ENCODE measurements around the gene ZNFX1. TPM values are rescaled to one million over a fixed set of nuclear protein-coding genes. Genes with fewer than 3 reads are reported as not detected.

ZNFX1 gene
- total and polyA plus RNA-seq, 11 donors: 6.4 to 55.8 (median 26.4) TPM

DNA sequence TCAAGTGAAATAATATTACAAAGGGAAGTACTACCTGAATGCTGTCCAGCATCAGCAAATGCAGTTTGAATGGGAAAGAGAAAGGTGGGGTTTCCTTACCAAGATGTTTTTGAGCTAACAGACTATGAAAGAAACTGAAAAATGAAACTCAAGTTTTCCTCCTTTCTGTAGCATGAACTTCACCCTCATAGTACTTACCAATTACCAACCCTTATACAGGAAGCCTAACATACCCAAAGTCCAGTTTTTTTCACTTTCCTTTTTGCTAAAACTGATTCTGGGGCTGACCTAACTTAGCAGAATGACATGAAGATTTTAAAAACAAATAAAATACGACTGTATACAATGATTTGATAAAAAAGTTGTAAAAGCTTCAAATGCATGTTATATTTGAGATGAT, 5.2 kb downstream of the ZNFX1 start:
- ATAC-seq (no peak), DNase-seq (no peak)
- no peaks in the 10 kb centered on the region for H3K9me3 ChIP-seq
- H3K36me3 ChIP-seq: peaks cover 0 to 78% (median 68%) of the 10 kb centered on the region in 9 donors
- no peaks in the 10 kb centered on the region for H3K27me3 ChIP-seq
- intact Hi-C loops (cut with DNase I): no loop called here
- H3K27ac ChIP-seq: no peak overlapping the region
- WGBS, 4 donors: 66 to 81% (median 71%) methylated on average over 1 of the region's 1 CpG
- H3K4me1 ChIP-seq: peaks cover 17 to 92% (median 46%) of the 10 kb centered on the region in 12 donors
- no peak for TF ChIP-seq POLR2A (IDR thresholded peaks at IDR 0.05)
- TF ChIP-seq, protein P1, sequence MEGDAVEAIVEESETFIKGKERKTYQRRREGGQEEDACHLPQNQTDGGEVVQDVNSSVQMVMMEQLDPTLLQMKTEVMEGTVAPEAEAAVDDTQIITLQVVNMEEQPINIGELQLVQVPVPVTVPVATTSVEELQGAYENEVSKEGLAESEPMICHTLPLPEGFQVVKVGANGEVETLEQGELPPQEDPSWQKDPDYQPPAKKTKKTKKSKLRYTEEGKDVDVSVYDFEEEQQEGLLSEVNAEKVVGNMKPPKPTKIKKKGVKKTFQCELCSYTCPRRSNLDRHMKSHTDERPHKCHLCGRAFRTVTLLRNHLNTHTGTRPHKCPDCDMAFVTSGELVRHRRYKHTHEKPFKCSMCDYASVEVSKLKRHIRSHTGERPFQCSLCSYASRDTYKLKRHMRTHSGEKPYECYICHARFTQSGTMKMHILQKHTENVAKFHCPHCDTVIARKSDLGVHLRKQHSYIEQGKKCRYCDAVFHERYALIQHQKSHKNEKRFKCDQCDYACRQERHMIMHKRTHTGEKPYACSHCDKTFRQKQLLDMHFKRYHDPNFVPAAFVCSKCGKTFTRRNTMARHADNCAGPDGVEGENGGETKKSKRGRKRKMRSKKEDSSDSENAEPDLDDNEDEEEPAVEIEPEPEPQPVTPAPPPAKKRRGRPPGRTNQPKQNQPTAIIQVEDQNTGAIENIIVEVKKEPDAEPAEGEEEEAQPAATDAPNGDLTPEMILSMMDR (IDR thresholded peaks at IDR 0.05): no peak
- no peak overlapping the region for H3K4me3 ChIP-seq

DNA sequence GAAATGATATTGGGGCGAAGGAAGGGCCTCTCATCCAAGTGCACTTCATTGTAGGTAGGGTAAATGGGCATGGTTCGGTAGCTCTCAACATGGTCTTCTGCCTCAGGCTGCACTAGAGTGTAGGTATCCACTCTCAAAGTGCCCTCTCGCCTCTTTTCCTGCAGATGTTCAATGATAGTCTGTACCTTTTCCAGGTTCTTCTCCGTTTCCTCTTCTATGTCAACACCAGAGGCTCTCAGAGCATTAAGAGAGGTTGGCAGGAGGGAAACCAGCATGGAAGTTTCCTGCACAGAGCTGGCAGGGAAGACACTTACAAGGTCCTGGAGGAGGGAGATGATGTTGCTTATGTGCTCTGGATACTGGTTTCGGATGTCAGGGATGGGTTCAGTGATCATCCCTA, 7.1 kb downstream of the ZNFX1 start:
- no peak for ATAC-seq
- no peaks in the 10 kb centered on the region for H3K27me3 ChIP-seq
- peaks cover 15 to 98% (median 51%) of the 10 kb centered on the region in 12 donors for H3K4me1 ChIP-seq
- no peak for DNase-seq
- TF ChIP-seq, protein P1 (IDR thresholded peaks at IDR 0.05): no peak
- no peak for TF ChIP-seq POLR2A (IDR thresholded peaks at IDR 0.05)
- intact Hi-C loops (cut with DNase I): no loop called here
- no peaks in the 10 kb centered on the region for H3K9me3 ChIP-seq
- H3K4me3 ChIP-seq: peak overlapping the region in 4 of 12 donors; percentile 14 to 46 (median 26)
- WGBS, 4 donors: 90 to 96% (median 90%) methylated on average over 5 of the region's 5 CpGs
- H3K27ac ChIP-seq: peak overlapping the region in 1 of 12 donors; percentile 22
- H3K36me3 ChIP-seq: peaks cover 0 to 92% (median 77%) of the 10 kb centered on the region in 9 donors

DNA sequence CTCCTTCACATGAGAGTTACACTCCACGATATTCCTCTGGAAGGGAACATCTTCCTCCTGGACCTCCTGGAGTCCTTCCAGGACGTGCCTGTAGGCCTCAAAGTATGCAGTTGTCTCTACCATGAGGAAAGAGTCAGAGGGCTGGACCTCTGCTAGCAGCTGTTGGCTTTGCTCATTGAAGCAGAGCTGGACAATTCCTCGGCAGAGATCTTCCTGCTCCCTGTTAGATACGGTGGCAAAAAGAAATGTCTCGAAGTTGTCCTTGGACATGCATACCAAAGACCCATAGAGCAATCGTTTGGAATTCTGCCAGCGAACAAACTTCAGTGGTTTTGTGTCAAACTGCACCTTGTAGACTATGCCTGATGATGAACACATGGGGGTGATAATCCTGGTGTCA, 7.7 kb downstream of the ZNFX1 start:
- ATAC-seq (peak in 3 of 4 donors; percentile 13 to 23 (median 15)), DNase-seq (no peak)
- peaks cover 0 to 92% (median 77%) of the 10 kb centered on the region in 9 donors for H3K36me3 ChIP-seq
- H3K4me3 ChIP-seq: peak overlapping the region in 9 of 12 donors; percentile 0 to 46 (median 14)
- H3K9me3 ChIP-seq: no peaks in the 10 kb centered on the region
- TF ChIP-seq, protein P1 (IDR thresholded peaks at IDR 0.05): no peak
- no peak for TF ChIP-seq POLR2A (IDR thresholded peaks at IDR 0.05)
- peaks cover 9 to 98% (median 46%) of the 10 kb centered on the region in 12 donors for H3K4me1 ChIP-seq
- H3K27ac ChIP-seq: peak overlapping the region in 1 of 12 donors; percentile 22
- intact Hi-C loops (cut with DNase I): no loop called here
- 47 to 63% (median 57%) methylated on average over 7 of the region's 7 CpGs for WGBS, 4 donors
- H3K27me3 ChIP-seq: no peaks in the 10 kb centered on the region

DNA sequence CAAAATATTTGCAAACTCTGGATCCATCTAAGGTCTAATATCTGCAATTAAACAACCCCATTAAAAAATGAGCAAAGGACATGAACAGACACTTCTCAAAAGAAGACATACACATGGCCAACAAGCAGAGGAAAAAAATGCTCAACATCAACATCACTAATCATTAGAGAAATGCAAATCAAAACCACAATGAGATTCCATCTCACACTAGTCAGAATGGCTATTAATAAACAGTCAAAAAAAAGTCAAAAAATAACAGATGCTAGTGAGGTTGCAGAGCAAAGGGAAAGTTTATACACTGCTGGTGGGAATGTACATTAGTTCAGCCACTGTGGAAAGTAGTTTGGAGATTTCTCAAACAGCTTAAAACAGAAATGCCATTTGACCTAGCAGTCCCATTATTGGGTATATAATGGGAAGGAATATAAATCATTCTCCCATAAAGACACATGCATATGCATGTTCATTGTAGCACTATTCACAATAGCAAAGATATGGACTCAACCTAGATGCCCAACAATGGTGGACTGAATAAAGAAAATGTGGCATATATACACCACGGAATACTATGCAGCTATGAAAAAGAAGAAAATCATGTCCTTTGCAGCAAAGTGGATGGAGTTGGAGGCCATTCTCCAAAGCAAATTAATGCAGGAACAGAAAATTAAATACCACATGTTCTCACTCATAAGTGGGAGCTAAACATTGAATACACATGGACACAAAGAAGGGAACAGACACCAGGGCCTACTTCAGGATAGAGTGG, 9.1 kb downstream of the ZNFX1 start:
- TF ChIP-seq, protein P1 (IDR thresholded peaks at IDR 0.05): no peak
- TF ChIP-seq POLR2A (IDR thresholded peaks at IDR 0.05): no peak
- peaks cover 0 to 93% (median 79%) of the 10 kb centered on the region in 9 donors for H3K36me3 ChIP-seq
- H3K27me3 ChIP-seq: no peaks in the 10 kb centered on the region
- peaks cover 7 to 87% (median 43%) of the 10 kb centered on the region in 12 donors for H3K4me1 ChIP-seq
- ATAC-seq (no peak), DNase-seq (no peak)
- WGBS, 4 donors: 97 to 100% (median 97%) methylated on average over 1 of the region's 1 CpG
- no peaks in the 10 kb centered on the region for H3K9me3 ChIP-seq
- H3K27ac ChIP-seq: no peak overlapping the region
- H3K4me3 ChIP-seq: peak overlapping the region in 6 of 12 donors; percentile 8 to 33 (median 17)
- intact Hi-C loops (cut with DNase I): no loop called here

Data from heart left ventricle (tissue), 16 donors.